ENCODE measurements around the gene MRFAP1L1.
"Not testable (repeated sequence)": the region's sequence is repeated elsewhere in the genome, so short reads cannot be mapped to it uniquely, and the experiment has no call there.

Gene MRFAP1L1

DNA sequence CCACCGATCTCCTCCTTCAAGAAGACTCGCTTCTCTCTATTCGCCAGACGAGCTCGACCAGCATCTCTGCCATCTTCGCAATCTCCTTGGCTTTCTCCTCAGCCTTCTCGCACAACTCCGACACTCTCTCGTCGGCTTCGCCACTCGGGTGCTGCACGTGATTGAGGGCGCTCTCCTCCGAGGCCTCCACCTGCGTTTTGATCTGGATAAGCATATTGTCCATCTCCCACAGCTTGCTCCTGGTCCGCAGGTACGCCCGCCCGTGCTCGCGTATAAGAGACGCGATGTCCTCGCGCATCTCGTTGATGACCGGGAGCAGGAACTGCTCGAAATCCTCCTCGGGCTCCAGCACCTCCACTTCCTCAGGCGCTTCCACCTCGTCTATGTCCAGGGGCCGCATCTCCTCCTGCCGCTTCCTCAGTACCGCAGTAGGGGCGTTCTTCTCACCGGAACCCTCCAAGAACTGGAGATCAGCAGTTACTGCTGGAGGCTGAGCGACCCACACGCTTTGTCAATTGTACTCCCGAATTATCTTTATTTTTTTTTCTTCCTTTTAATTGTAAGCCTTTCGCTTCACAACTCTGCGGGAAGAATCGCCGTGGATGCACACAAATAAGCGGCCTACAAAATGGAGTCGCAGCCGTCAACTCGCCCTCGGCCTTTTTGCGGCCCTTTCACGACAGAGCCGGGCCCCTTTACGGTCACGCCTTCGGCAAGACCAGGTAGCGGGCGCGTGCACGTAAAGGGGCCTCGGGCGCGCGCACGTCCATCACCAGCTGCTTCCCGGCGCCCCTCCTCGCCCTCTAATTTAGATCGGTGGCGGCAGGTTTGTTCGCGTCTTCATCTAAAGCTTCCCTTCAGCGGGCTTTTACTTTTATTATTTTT is at the start of gene MRFAP1L1:
Gene MRFAP1L1, minus strand, starts transcription at position 636 of the 885 bp plus-strand sequence. Its CDS starts 236 bp downstream, at position 400.
- Histone ChIP-seq H3K4me3 (ENCODE audit: low read depth, low read length) (peak within 1 kb of the TSS; percentile 87), H3K27me3 (replicated peaks) (no peaks in the 10 kb centered on the region), H3K27ac (peak within 1 kb of the TSS; percentile 32), H3K36me3 (replicated peaks) (peaks cover 4% of the 10 kb centered on the region)
- TF ChIP-seq, protein P1, sequence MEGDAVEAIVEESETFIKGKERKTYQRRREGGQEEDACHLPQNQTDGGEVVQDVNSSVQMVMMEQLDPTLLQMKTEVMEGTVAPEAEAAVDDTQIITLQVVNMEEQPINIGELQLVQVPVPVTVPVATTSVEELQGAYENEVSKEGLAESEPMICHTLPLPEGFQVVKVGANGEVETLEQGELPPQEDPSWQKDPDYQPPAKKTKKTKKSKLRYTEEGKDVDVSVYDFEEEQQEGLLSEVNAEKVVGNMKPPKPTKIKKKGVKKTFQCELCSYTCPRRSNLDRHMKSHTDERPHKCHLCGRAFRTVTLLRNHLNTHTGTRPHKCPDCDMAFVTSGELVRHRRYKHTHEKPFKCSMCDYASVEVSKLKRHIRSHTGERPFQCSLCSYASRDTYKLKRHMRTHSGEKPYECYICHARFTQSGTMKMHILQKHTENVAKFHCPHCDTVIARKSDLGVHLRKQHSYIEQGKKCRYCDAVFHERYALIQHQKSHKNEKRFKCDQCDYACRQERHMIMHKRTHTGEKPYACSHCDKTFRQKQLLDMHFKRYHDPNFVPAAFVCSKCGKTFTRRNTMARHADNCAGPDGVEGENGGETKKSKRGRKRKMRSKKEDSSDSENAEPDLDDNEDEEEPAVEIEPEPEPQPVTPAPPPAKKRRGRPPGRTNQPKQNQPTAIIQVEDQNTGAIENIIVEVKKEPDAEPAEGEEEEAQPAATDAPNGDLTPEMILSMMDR (IDR thresholded peaks at IDR 0.05; ENCODE audit: low read depth, low read length, missing control alignments) = peak; percentile 22
- peak; percentile 97 for DNase-seq
- in situ Hi-C loops (cut with HindIII; ENCODE audit: low pct_ligation_motif_present, low sequenced_read_pairs) = no loop called here

DNA sequence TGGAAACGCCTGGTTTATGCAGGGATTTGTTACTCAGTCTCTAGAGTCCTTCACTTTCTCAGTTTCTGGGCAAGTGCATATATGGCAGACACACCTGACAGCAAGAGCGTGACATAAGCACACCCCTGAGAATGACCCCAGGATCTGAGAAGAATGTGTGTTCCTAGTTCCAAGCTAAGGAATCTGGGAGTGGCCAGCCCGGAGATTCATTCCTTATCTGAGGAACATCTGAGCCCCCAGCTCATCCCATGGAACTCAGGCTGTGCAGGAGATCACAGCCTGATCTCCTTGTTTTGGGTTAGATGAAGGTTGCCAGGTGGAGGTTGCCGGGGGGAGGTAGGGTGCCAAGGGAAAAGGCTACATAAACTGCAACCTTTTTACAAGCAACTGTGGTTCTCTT is 49.1 kb upstream of the MRFAP1L1 start:
- TF ChIP-seq, protein P1 (IDR thresholded peaks at IDR 0.05; ENCODE audit: low read depth, low read length, missing control alignments) = no peak
- Histone ChIP-seq H3K27me3 (replicated peaks) (no peaks in the 10 kb centered on the region), H3K4me3 (ENCODE audit: low read depth, low read length) (no peak overlapping the region), H3K36me3 (replicated peaks) (no peaks in the 10 kb centered on the region), H3K27ac (no peak overlapping the region)
- in situ Hi-C loops (cut with HindIII; ENCODE audit: low pct_ligation_motif_present, low sequenced_read_pairs) = no loop called here
- no peak for DNase-seq

DNA sequence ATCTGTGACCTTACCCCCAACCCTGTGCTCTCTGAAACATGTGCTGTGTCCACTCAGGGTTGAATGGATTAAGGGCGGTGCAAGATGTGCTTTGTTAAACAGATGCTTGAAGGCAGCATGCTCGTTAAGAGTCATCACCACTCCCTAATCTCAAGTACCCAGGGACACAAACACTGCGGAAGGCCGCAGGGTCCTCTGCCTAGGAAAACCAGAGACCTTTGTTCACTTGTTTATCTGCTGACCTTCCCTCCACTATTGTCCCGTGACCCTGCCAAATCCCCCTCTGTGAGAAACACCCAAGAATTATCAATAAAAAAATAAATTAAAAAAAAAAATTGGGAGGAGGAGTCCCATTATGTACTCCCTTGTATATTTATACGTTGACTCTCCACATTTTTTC is 46.7 kb upstream of the MRFAP1L1 start:
- in situ Hi-C loops (cut with HindIII; ENCODE audit: low pct_ligation_motif_present, low sequenced_read_pairs); H3K36me3 ChIP-seq (replicated peaks); DNase-seq; H3K4me3 ChIP-seq (ENCODE audit: low read depth, low read length); H3K27me3 ChIP-seq (replicated peaks); H3K27ac ChIP-seq: not testable (repeated sequence)

DNA sequence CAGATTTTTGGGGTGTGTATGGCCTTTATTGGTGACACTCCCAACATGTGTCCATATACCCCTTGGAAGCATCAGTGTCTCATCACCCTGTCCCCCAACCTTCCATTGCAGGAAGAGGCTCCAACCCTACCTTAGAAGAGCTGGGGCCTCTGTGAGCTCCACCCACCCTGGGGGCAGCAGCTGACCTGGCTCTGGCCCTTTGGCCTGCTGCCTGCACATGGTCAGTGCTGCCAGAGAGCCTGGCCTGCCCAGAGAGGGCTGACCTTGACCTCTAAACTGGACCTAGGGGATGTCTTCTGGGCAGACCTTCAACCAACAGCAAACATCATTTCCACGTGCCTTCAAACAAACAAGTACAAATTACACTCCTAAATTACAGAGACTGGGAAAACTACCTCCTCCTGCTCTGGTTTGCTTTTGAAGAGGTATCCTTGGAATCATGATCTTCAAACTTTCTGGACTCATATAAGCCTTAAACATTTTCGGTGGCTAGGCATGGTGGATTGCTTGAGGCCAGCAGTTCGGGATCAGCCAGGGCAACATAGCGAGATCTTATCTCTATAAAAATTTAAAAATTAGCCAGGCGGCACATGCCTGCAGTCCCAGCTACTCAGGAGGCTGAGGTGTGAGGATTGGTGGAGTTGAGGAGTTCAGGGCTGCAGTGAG is 45.6 kb upstream of the MRFAP1L1 start:
- Histone ChIP-seq H3K27me3 (replicated peaks) (no peaks in the 10 kb centered on the region), H3K4me3 (ENCODE audit: low read depth, low read length) (no peak overlapping the region), H3K36me3 (replicated peaks) (no peaks in the 10 kb centered on the region), H3K27ac (no peak overlapping the region)
- in situ Hi-C loops (cut with HindIII; ENCODE audit: low pct_ligation_motif_present, low sequenced_read_pairs) = no loop called here
- DNase-seq = no peak
- TF ChIP-seq, protein P1 (IDR thresholded peaks at IDR 0.05; ENCODE audit: low read depth, low read length, missing control alignments) = no peak

DNA sequence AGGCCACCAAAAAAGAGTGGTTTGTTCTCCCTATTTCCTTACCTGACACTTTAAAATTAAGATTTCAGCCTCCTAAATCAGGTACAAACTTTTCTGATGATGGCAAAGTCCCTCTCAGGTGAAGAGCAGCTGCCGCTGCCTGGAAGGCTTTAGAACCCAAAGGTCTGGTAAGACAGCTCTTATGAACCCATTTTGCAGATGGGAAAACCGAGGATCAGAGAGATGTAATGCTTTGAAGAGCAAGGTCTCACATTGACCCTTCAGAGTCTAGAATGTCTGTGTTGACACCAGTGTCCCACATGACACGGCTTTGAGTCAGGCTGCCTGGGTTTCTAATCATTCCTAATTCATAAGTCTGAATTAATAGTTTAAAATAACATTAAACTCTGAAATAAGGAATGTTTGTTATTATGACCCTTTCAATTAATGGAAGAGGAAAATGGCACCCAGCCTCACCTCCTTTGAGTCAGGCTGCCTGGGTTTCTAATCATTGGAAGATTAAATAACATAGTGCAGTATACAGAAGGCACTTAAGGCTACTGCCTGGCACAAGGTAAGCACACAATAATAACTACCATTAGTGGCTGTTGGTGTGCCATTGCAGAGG is 44.9 kb upstream of the MRFAP1L1 start:
- in situ Hi-C loops (cut with HindIII; ENCODE audit: low pct_ligation_motif_present, low sequenced_read_pairs) = no loop called here
- DNase-seq = no peak
- TF ChIP-seq, protein P1 (IDR thresholded peaks at IDR 0.05; ENCODE audit: low read depth, low read length, missing control alignments) = no peak
- no peaks in the 10 kb centered on the region for H3K27me3 ChIP-seq (replicated peaks)
- H3K27ac ChIP-seq = no peak overlapping the region
- H3K36me3 ChIP-seq (replicated peaks) = no peaks in the 10 kb centered on the region
- no peak overlapping the region for H3K4me3 ChIP-seq (ENCODE audit: low read depth, low read length)

DNA sequence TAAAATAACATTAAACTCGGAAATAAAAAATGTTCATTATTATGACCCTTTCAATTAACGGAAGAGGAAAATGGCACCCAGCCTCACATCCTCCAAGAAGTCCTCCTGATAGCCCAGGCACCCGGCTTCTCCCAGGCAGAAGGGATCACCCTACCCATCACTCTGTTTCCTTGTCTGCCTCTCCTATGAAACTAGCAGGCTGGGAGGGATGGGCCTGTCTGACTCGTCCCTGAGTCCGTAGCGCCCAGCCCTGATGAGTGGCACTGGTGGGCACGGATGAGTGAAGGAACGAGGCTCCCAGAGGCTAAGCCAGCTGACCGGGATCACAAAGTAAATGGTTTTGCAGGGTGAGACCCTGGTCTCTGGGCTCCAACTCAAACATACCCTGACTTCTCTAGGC is 44.2 kb upstream of the MRFAP1L1 start:
- Histone ChIP-seq H3K27me3 (replicated peaks) (no peaks in the 10 kb centered on the region), H3K4me3 (ENCODE audit: low read depth, low read length) (no peak overlapping the region), H3K36me3 (replicated peaks) (no peaks in the 10 kb centered on the region), H3K27ac (no peak overlapping the region)
- in situ Hi-C loops (cut with HindIII; ENCODE audit: low pct_ligation_motif_present, low sequenced_read_pairs) = no loop called here
- no peak for DNase-seq
- TF ChIP-seq, protein P1 (IDR thresholded peaks at IDR 0.05; ENCODE audit: low read depth, low read length, missing control alignments) = no peak
